Subcutaneous abdominal adipose tissue (tissue), 5 donors: ENCODE data around the gene LRBA.
"Not testable (repeated sequence)": the region's sequence is repeated elsewhere in the genome, so short reads cannot be mapped to it uniquely, and the experiment has no call there.

Source experiments
- H3K27ac ChIP-seq: one replicate; pipeline ENCODE4 v1.7.0; 2013; ENCODE audit warnings: low read depth, mild to moderate bottlenecking, inconsistent platforms, low read length, moderate library complexity
- H3K27me3 ChIP-seq, 5 donors: one replicate each; pipeline ENCODE4 v1.7.0; 2013; ENCODE audit warnings: low read length in 5 of 5, inconsistent platforms in 1 of 5; ENCODE audit not compliant: control insufficient read depth in 5 of 5, insufficient read depth in 4 of 5
- H3K36me3 ChIP-seq, 5 donors: one replicate each; pipeline ENCODE4 v1.7.0; 2013; ENCODE audit warnings: low read length in 5 of 5; ENCODE audit not compliant: control insufficient read depth in 5 of 5, insufficient read depth in 5 of 5
- H3K4me1 ChIP-seq, 5 donors: one replicate each; pipeline ENCODE4 v1.7.0; 2013; ENCODE audit warnings: low read length in 5 of 5, mild to moderate bottlenecking in 3 of 5, moderate library complexity in 1 of 5; ENCODE audit not compliant: control insufficient read depth in 5 of 5, insufficient read depth in 5 of 5
- H3K4me3 ChIP-seq, 5 donors: one replicate each; pipeline ENCODE4 v1.7.0; 2013; ENCODE audit warnings: low read length in 5 of 5, low read depth in 1 of 5
- H3K9ac ChIP-seq, 5 donors: one replicate each; pipeline ENCODE4 v1.7.0; 2013; ENCODE audit warnings: low read length in 5 of 5, mild to moderate bottlenecking in 4 of 5, moderate library complexity in 3 of 5
- H3K9me3 ChIP-seq, 5 donors: one replicate each; pipeline ENCODE4 v1.7.0; 2013; ENCODE audit warnings: low read length in 5 of 5; ENCODE audit not compliant: control insufficient read depth in 5 of 5
- donor health status: healthy.
- donor health status: healthy.
- donor health status: healthy.
- donor health status: healthy.
- donor health status: healthy.

Gene LRBA

GRCh38 chr4:151014521-151015458, at the start of gene LRBA:
Gene LRBA (minus strand): TSS chr4:151015284. CDS start chr4:151014642, 642 bp downstream.
- Histone ChIP-seq H3K27me3 (no peaks in the 10 kb centered on the region), H3K9ac (peak within 1 kb of the TSS; percentile 84 to 96 (median 92)), H3K4me1 (peaks cover 0 to 31% (median 25%) of the 10 kb centered on the region in 5 donors), H3K27ac (peak within 1 kb of the TSS; percentile 78), H3K36me3 (no peaks in the 10 kb centered on the region), H3K9me3 (no peaks in the 10 kb centered on the region), H3K4me3 (peak within 1 kb of the TSS; percentile 98 to 100 (median 99))

GRCh38 chr4:151063143-151063542, 48.1 kb upstream of the LRBA start:
- not testable (repeated sequence) for H3K4me3 ChIP-seq, H3K27me3 ChIP-seq, H3K4me1 ChIP-seq, H3K9ac ChIP-seq, H3K9me3 ChIP-seq, H3K36me3 ChIP-seq, H3K27ac ChIP-seq

- Histone ChIP-seq H3K9me3 (no peaks in the 10 kb centered on the region), H3K4me1 (no peaks in the 10 kb centered on the region), H3K27me3 (no peaks in the 10 kb centered on the region), H3K27ac (no peak overlapping the region), H3K36me3 (no peaks in the 10 kb centered on the region), H3K4me3 (no peak overlapping the region), H3K9ac (no peak overlapping the region)
Observed at GRCh38 chr4:151055539-151055938, 40.5 kb upstream of the LRBA start.

- H3K27me3 ChIP-seq = no peaks in the 10 kb centered on the region
- H3K4me1 ChIP-seq = no peaks in the 10 kb centered on the region
- H3K27ac ChIP-seq = no peak overlapping the region
- H3K9ac ChIP-seq = no peak overlapping the region
- H3K4me3 ChIP-seq = no peak overlapping the region
- H3K9me3 ChIP-seq = no peaks in the 10 kb centered on the region
- H3K36me3 ChIP-seq = no peaks in the 10 kb centered on the region
Observed at GRCh38 chr4:151052785-151053184, 37.7 kb upstream of the LRBA start.

GRCh38 chr4:151049430-151049884, 34.4 kb upstream of the LRBA start:
- no peak overlapping the region for H3K27ac ChIP-seq
- no peaks in the 10 kb centered on the region for H3K36me3 ChIP-seq
- H3K9ac ChIP-seq = no peak overlapping the region
- no peaks in the 10 kb centered on the region for H3K4me1 ChIP-seq
- no peak overlapping the region for H3K4me3 ChIP-seq
- no peaks in the 10 kb centered on the region for H3K9me3 ChIP-seq
- H3K27me3 ChIP-seq = no peaks in the 10 kb centered on the region

GRCh38 chr4:151048913-151049312, 33.8 kb upstream of the LRBA start:
- Histone ChIP-seq H3K36me3 (no peaks in the 10 kb centered on the region), H3K4me3 (no peak overlapping the region), H3K9me3 (no peaks in the 10 kb centered on the region), H3K4me1 (no peaks in the 10 kb centered on the region), H3K9ac (no peak overlapping the region), H3K27ac (no peak overlapping the region), H3K27me3 (no peaks in the 10 kb centered on the region)

- H3K4me3 ChIP-seq = no peak overlapping the region
- no peaks in the 10 kb centered on the region for H3K4me1 ChIP-seq
- H3K27ac ChIP-seq = no peak overlapping the region
- no peaks in the 10 kb centered on the region for H3K36me3 ChIP-seq
- no peaks in the 10 kb centered on the region for H3K27me3 ChIP-seq
- no peaks in the 10 kb centered on the region for H3K9me3 ChIP-seq
- H3K9ac ChIP-seq = no peak overlapping the region
Observed at GRCh38 chr4:151046609-151047008, 31.5 kb upstream of the LRBA start.

- no peak overlapping the region for H3K9ac ChIP-seq
- H3K9me3 ChIP-seq = no peaks in the 10 kb centered on the region
- no peak overlapping the region for H3K4me3 ChIP-seq
- H3K27ac ChIP-seq = no peak overlapping the region
- H3K27me3 ChIP-seq = no peaks in the 10 kb centered on the region
- no peaks in the 10 kb centered on the region for H3K36me3 ChIP-seq
- H3K4me1 ChIP-seq = no peaks in the 10 kb centered on the region
Observed at GRCh38 chr4:151045907-151046306, 30.8 kb upstream of the LRBA start.

- no peaks in the 10 kb centered on the region for H3K4me1 ChIP-seq
- H3K27me3 ChIP-seq = no peaks in the 10 kb centered on the region
- no peaks in the 10 kb centered on the region for H3K9me3 ChIP-seq
- H3K27ac ChIP-seq = no peak overlapping the region
- no peak overlapping the region for H3K4me3 ChIP-seq
- H3K36me3 ChIP-seq = no peaks in the 10 kb centered on the region
- H3K9ac ChIP-seq = no peak overlapping the region
Observed at GRCh38 chr4:151043803-151044515, 28.9 kb upstream of the LRBA start.

- H3K27ac ChIP-seq = no peak overlapping the region
- H3K9ac ChIP-seq = no peak overlapping the region
- H3K4me3 ChIP-seq = no peak overlapping the region
- H3K36me3 ChIP-seq = no peaks in the 10 kb centered on the region
- H3K27me3 ChIP-seq = no peaks in the 10 kb centered on the region
- no peaks in the 10 kb centered on the region for H3K9me3 ChIP-seq
- no peaks in the 10 kb centered on the region for H3K4me1 ChIP-seq
Observed at GRCh38 chr4:151039733-151040132, 24.6 kb upstream of the LRBA start.
